Osteocyte (in vitro differentiated cells): ENCODE measurements around the gene TMPRSS11B. TPM values are rescaled to one million over a fixed set of nuclear protein-coding genes. Genes with fewer than 3 reads are reported as not detected.

Source experiments
- DNase-seq: peaks from one replicate; pipeline ENCODE4 v3.0.0; 2021; ENCODE audit warnings: mixed read lengths; ENCODE audit not compliant: unreplicated experiment; ENCODE audit errors: extremely low spot score
- H3K27ac Mint-ChIP-seq: one replicate; pipeline ENCODE4 v1.8.0; 2021; ENCODE audit warnings: mild to moderate bottlenecking, mixed read lengths; ENCODE audit not compliant: unreplicated experiment
- H3K27me3 Mint-ChIP-seq: one replicate; pipeline ENCODE4 v1.8.0; 2021; ENCODE audit warnings: mixed read lengths; ENCODE audit not compliant: unreplicated experiment
- H3K36me3 Mint-ChIP-seq: one replicate; pipeline ENCODE4 v1.8.0; 2021; ENCODE audit warnings: mixed read lengths; ENCODE audit not compliant: unreplicated experiment
- H3K4me1 Mint-ChIP-seq: one replicate; pipeline ENCODE4 v1.8.0; 2021; ENCODE audit warnings: mixed read lengths; ENCODE audit not compliant: unreplicated experiment
- H3K4me3 Mint-ChIP-seq: one replicate; pipeline ENCODE4 v1.8.0; 2021; ENCODE audit warnings: mild to moderate bottlenecking, moderate library complexity, mixed read lengths; ENCODE audit not compliant: unreplicated experiment
- H3K9me3 Mint-ChIP-seq: one replicate; pipeline ENCODE4 v1.8.0; 2021; ENCODE audit warnings: mixed read lengths; ENCODE audit not compliant: unreplicated experiment
- CTCF ChIP-seq: fragments of 200-600 bp; sonication (generic); IDR thresholded peaks from 2 replicates; pipeline ENCODE4 v1.5.0; 2021; ENCODE audit warnings: antibody characterized with exemption, mild to moderate bottlenecking, moderate library complexity
- total RNA-seq: library from RNA; stranded (reverse); gene quantifications from 2 replicates; pipeline ENCODE4 v1.2.1, GENCODE V29; 2021

TMPRSS11B gene
- total RNA-seq, 1 donor from 2014 or later: not detected

GRCh38 chr4:68176904-68177303 lies 68.6 kb downstream of the TMPRSS11B start:
- no peak overlapping the region for H3K4me3 Mint-ChIP-seq
- peaks cover 38% of the 10 kb centered on the region for H3K27me3 Mint-ChIP-seq
- DNase-seq: no peak
- no peak for TF ChIP-seq CTCF
- H3K36me3 Mint-ChIP-seq: no peaks in the 10 kb centered on the region
- H3K9me3 Mint-ChIP-seq: no peaks in the 10 kb centered on the region
- no peak overlapping the region for H3K27ac Mint-ChIP-seq
- H3K4me1 Mint-ChIP-seq: no peaks in the 10 kb centered on the region

Other genes starting within 250 kb of the TMPRSS11B start
- not detected in 2 replicates for gene TMPRSS11F, start 115.8 kb downstream of the TMPRSS11B start, total RNA-seq
- gene YTHDC1, start 104.4 kb upstream of the TMPRSS11B start, total RNA-seq: 76.1 and 82.8 TPM in 2 replicates
- gene TMPRSS11E, start 201.8 kb upstream of the TMPRSS11B start, total RNA-seq: not detected in 2 replicates